AG10803 (cell line): ENCODE measurements around the gene DLL1.

Experiments used
- DNase-seq: peaks from one replicate; pipeline ENCODE4 v3.0.0; 2010; ENCODE audit warnings: low read depth
- H3K4me3 ChIP-seq: 2 replicates; pipeline ENCODE4 v1.5.1; 2011; ENCODE audit warnings: mild to moderate bottlenecking, low read length, control low read depth
- CTCF ChIP-seq: conservative IDR thresholded peaks from 2 replicates; pipeline ENCODE4 v1.5.1; 2011; ENCODE audit warnings: mild to moderate bottlenecking, low read length, control low read depth, inconsistent platforms

Gene DLL1

GRCh38 chr6:170247178-170247701, 43.6 kb downstream of the DLL1 start:
- no peak for DNase-seq
- no peak for TF ChIP-seq CTCF
- no peak overlapping the region for H3K4me3 ChIP-seq

GRCh38 chr6:170245475-170245992, 45.3 kb downstream of the DLL1 start:
- no peak for TF ChIP-seq CTCF
- H3K4me3 ChIP-seq, result no peak overlapping the region
- no peak for DNase-seq

- DNase-seq, result no peak
- H3K4me3 ChIP-seq, result no peak overlapping the region
- TF ChIP-seq CTCF, result no peak
These were observed 46.0 kb downstream of the DLL1 start for GRCh38 chr6:170244721-170245474.

- no peak for DNase-seq
- no peak for TF ChIP-seq CTCF
- H3K4me3 ChIP-seq, result no peak overlapping the region
These were observed 47.0 kb downstream of the DLL1 start for GRCh38 chr6:170243791-170244291.

- DNase-seq, result no peak
- no peak for TF ChIP-seq CTCF
- H3K4me3 ChIP-seq, result no peak overlapping the region
These were observed 47.5 kb downstream of the DLL1 start for GRCh38 chr6:170243386-170243785.

GRCh38 chr6:170238741-170239565, 51.9 kb downstream of the DLL1 start:
- no peak for DNase-seq
- H3K4me3 ChIP-seq, result no peak overlapping the region
- no peak for TF ChIP-seq CTCF
